ENCODE results near the gene DNAH11.

The DNAH11 gene

DNA sequence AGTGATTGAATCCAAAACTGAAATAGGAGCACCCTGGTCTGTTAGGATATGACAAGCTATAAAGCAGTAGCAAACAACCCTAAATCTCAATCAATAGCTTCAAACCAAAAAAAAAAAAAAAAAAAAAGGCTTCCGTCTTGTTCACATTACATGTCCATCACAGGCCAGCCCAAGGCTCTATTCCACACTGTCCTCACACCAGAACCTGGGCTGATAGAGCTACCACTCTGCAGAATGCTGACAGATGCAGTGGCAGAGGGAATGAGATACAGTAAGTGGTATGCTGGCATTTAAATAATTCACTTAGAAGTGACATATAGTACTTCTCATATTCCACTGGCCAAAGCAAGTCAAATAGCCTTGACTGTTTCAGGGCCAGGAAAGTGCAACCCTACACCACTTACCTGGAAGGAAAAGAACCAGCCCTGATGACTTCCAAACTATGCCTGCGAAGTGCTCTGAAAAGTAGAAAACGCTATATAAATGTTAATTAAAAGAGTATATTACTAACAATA lies 397.1 kb downstream of the DNAH11 start:
- DNase-seq = no peak

DNA sequence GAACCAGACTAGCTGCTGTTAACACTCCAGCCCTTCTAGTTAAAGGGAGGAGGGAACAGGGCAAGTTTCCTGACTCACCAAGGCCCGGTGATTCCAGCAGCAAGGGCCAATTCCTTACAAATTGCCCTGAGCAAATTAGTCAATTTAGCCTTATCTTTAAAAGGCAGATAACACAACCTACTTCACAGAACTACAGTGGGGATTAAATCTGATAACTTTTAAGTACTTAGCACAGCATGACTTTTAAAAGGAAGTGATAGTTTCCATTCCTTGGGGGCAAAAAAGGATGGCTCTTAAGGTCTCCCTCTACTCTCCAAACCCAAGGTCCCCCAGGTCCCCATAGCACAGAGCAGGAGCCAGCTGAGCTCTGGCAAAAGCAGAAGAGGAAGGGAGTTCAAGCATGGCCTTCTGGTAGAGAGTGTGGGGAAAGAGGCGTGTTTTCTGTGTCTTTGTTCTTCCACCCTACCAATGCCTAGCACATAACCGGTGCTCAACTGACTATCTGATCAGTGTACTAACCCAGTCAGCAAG lies 398.8 kb downstream of the DNAH11 start:
- DNase-seq = no peak

DNA sequence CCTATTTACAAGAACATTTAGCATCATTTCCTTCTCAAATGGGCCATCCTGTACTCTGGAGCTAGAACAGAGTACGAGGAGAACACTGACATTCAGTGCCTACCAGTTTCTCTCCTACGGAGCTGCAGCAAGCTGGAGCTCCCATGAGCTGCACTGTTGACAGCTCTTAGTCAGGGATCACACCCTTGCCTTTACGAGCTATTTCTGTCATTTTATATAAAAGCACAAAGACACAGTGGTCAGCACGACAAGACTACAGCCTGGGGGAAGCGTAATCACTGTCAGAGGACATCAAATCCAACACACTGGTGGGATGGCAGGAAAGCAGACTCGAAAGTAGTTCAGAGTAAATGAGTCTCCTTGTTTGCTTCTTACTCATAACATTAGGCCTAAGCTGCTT lies 400.1 kb downstream of the DNAH11 start:
- no peak for DNase-seq

- DNase-seq = peak; percentile 12
These were observed 400.6 kb downstream of the DNAH11 start for GRCh38 chr7:21943436-21943835.

DNA sequence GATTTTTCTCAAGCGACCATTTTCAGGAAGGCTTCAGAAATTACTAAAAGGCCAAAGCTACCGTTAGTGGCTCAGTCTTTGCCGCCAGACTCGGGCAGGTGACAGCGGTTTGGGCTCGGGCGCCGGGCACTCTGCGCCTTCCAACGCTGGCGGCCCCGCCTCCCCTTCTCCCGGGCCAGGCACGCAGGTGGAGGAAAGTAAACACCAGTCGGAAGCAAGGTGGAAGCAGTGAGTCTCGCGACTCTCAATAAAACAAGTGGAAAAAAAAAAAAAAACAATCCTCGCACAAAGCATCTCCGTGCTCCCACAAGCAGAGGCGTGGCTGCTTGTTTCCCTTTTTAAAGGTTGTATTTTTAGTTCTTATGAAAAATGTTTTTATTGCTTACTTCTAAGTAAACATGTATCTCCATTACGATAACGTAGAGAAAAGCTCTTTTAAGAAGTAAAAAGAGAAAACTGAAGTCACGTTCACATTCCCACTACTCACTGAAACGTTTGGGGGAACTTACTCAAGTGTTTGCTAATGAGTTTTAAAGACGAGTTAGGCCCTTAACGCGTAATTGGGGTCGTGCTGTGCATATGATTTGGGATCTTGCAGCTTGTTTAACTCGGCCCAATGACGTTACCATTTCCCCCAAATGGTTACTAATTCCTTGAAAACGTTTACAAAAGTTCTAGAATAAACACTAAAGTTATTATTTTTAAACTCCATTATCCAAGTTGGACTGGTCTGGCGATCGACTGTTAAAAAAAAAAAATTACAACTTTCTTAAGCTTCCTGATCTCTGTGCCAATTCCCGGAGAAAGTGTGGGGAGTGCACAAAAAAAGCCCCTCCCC lies 402.0 kb downstream of the DNAH11 start:
- DNase-seq = peak; percentile 44

DNA sequence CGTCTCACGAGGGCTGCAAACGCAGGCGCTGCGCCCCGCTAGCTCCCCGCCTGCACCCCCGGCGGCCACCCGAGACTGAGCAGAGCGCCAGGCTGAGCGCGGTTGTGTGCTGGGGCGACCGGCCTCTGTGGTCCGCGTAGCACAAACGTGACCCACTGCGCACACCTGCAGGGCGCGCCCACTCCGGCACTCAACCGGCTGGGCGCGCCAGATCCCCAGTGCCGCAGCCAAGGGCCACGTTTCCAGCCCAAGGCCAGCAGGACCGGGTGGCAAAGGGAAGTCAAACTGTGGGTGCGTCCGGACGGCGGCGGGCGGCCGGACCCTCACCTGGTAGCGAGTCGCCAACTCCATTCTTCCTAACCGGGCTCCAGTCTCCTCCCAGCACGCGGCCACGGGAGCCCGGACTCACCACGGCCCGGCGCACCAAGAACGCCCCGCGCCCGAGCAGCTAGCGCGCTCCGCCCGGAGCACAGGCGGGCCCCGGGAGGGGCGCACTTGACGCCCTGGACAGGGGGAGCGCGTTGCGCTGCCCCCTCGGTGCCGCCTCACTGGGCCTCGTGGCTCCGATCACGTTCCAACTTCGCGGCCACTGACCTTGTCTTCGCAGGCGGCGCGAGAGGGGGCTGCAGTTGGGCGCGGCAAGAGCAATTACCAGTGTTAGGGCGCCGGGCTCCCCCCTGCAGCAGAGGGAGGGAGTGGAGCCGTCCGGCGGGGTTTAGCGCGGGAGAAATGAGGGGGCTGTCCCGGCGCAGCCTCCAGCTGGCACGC lies 402.8 kb downstream of the DNAH11 start, which contains the start of gene CDCA7L:
Gene CDCA7L (minus strand): TSS at position 446 of the 768 bp plus-strand sequence. CDS start 95 bp downstream, at position 351.
- DNase-seq = peak; percentile 76

GRCh38 chr7:21946222-21946709 lies 403.4 kb downstream of the DNAH11 start:
- DNase-seq = no peak

DNA sequence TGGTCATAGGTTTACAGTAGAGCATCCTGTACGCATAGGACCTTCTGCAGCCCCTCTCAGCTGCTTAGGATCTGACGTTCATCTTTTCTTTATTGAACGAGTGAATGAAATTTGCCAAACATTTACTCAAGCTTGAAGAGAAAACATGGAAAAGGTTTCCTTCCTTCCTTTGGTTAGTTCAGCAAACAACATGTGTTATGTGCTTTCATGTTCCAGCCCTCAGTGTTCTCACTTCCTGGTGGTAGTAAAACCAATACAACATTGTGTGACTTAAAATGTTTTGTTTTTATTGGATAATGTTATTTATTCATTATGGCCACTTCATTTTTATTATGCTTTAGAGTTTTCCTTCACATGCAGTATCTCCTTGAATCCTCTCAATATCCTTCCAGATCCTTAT lies 404.2 kb downstream of the DNAH11 start:
- DNase-seq = no peak

- no peak for DNase-seq
These were observed 405.1 kb downstream of the DNAH11 start for GRCh38 chr7:21947946-21948345.

GRCh38 chr7:21948364-21948763 lies 405.5 kb downstream of the DNAH11 start:
- no peak for DNase-seq

- no peak for DNase-seq
These were observed 406.2 kb downstream of the DNAH11 start for GRCh38 chr7:21948887-21949540.
